ENCODE results near the gene CDS1.

GRCh38 chr4:84648863-84649647 lies 66.1 kb downstream of the CDS1 start:
- TF ChIP-seq POLR2AphosphoS5 (IDR thresholded peaks at IDR 0.05) = no peak
- TF ChIP-seq CTCF (IDR thresholded peaks at IDR 0.05) = no peak
- TF ChIP-seq EP300 (IDR thresholded peaks at IDR 0.05) = no peak
- TF ChIP-seq POLR2A (IDR thresholded peaks at IDR 0.05) = no peak

Measured in gastroesophageal sphincter (tissue), 3 donors.